ENCODE measurements around the gene DNPEP.
"Not testable (repeated sequence)": the region's sequence is repeated elsewhere in the genome, so short reads cannot be mapped to it uniquely, and the experiment has no call there.

- not testable (repeated sequence) for TF ChIP-seq CREB5 (CRISPR knock-in tag; IDR thresholded peaks at IDR 0.05; ENCODE audit: low read depth); PPARA (CRISPR knock-in tag; IDR thresholded peaks at IDR 0.05; ENCODE audit: borderline replicate concordance); ISL1 (CRISPR knock-in tag; IDR thresholded peaks at IDR 0.05); PATZ1 (CRISPR knock-in tag; IDR thresholded peaks at IDR 0.05; ENCODE audit: borderline replicate concordance); ZNF565 (CRISPR knock-in tag; conservative IDR thresholded peaks at IDR 0.05; ENCODE audit: low read depth)
These were observed 19.6 kb upstream of the DNPEP start for GRCh38 chr2:219407343-219407742.

Data from SK-N-SH treated with all-trans-retinoic acid at 6 μM for 48 hours (cell line).